HEK293T (cell line): ENCODE measurements around the gene DNPEP.

Experiments used
- ARNT ChIP-seq: fragments of 450-650 bp; IDR thresholded peaks from 2 replicates; pipeline ENCODE4 v1.6.1; 2017; ENCODE audit warnings: mild to moderate bottlenecking
- BHLHE40 ChIP-seq: fragments of 450-650 bp; IDR thresholded peaks from 2 replicates; pipeline ENCODE4 v1.6.1; 2016; ENCODE audit warnings: mild to moderate bottlenecking, moderate library complexity, borderline replicate concordance
- CTBP1 ChIP-seq: fragments of 450-650 bp; IDR thresholded peaks from 2 replicates; pipeline ENCODE4 v1.6.1; 2016; ENCODE audit warnings: borderline replicate concordance

- TF ChIP-seq ARNT: no peak
- TF ChIP-seq BHLHE40: no peak
- no peak for TF ChIP-seq CTBP1
Observed at GRCh38 chr2:219402665-219403515, 15.2 kb upstream of the DNPEP start.
